Stimulated activated CD4-positive, alpha-beta T cell treated with anti-CD3 and anti-CD28 coated beads, Interleukin-12 subunit alpha, Interleukin-12 subunit beta, amount 100 ng/mL, for 48 hours (primary cell): Measurements from ENCODE around the gene PLEKHN1.

ENCODE experiments used
- DNase-seq, 3 donors: peaks; one replicate each; pipeline ENCODE4 v3.0.0-alpha.2; 2020; ENCODE audit warnings: low read depth in 2 of 3, low spot score in 1 of 3

The PLEKHN1 gene

DNA sequence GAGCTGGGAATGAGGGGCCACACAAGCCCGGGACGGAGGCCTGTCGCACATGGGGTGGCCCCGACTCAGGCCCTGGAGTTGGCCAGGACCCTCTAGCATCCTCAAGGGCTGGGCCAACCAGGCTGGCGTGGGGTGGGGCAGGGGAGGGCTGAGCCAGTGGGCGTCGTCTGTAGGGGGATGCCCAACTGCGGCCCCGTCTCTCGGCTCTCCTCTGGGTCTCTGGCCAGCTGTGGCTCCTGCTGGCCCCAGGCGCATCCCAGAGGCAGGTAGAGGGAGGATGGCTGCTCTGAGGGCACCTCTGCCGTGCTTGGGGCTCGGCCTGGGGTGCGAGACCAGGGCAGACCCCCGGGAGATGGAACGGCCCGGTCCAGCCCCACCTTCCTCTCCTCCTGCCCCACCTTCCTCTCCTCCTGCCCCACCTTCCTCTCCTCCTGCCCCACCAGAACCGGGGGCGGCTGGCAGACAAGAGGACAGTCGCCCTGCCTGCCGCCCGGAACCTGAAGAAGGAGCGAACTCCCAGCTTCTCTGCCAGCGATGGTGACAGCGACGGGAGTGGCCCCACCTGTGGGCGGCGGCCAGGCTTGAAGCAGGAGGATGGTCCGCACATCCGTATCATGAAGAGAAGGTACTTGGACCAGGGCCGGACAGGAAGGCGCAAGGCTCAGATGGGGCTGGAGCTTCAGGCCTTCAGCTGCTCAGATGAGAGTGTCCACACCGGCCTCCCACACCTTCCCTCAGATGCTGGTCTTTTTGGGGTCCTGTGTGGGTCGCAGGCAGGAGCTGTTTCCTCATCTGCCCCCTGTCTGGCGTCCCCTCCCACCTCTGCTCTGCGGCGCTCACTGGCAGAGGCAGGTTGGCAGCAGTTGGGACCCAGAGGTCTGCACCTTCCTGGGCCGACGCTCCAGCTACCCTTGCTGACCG, 36.3 kb upstream of the PLEKHN1 start:
- no peak for DNase-seq

DNA sequence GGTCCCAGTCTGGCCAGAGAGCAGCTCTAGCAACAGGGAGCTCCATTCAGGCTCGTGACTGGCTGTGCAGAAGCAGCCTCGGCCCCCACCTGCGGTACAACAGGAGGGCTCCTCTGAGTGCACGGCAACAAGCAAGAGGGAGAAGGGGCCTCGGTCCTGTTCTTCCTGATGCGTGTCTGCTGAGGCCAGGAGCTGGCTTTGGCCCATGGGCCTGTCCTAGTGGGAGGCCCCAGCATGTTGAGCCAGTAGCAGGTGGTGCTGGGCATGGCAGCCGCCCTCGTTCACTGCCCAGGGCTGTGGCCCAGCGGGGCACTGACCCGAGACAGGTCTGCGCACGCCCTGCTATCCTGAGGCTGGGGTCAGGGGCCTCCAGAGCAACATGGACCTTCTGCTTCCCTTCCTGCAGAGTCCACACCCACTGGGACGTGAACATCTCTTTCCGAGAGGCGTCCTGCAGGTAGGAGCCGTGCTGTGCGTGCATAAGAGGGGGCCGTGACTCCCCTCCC, 35.6 kb upstream of the PLEKHN1 start:
- no peak for DNase-seq

DNA sequence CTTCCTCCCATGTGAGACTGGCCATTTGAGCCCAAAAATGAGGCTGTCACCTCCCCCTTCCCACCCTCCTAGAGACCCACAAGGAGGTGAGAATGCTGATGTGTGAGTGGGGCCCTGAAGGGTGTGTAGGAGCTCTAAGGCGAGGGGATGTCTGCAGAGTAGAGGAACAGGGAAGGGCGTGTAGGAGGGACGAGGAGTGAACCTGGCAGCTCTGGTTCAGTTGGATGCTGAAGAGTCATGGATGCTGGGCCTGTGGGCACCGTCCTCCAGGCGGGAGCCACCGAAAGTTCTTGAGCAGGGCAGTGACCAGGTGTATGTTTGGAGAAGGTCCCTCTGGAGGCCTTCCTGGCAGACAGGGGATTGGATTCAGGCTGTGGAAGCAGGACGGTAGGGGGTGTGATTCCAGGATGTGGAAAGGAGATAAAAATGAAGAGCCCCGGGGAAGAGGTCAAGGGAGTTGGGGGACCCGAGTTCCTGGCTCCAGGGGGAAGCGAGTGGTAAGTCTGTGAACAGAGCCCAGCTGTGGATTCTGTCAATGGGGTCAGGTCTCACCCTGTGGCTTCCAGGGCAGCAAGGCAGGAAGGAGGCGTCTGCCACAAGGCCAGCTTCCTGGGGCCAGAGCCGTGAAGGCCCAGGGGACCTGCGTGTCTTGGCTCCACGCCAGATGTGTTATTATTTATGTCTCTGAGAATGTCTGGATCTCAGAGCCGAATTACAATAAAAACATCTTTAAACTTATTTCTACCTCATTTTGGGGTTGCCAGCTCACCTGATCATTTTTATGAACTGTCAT, 34.7 kb upstream of the PLEKHN1 start:
- no peak for DNase-seq

DNA sequence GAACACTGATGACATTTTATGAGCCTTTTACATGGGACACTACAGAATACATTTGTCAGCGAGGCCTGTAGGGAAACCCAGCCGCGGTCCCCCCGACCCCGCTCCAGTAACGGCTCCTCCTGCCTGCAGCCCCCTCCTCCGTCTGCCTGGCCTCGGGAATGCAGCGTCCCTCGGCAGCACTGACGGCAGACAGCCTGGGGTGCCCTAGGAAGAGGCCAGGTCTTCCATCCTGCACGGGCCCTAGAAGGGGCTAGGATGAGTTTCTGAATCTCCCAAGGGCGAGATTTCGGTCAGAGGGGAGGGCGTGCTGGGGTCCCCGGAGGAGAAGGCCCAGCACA, 34.1 kb upstream of the PLEKHN1 start:
- no peak for DNase-seq

DNA sequence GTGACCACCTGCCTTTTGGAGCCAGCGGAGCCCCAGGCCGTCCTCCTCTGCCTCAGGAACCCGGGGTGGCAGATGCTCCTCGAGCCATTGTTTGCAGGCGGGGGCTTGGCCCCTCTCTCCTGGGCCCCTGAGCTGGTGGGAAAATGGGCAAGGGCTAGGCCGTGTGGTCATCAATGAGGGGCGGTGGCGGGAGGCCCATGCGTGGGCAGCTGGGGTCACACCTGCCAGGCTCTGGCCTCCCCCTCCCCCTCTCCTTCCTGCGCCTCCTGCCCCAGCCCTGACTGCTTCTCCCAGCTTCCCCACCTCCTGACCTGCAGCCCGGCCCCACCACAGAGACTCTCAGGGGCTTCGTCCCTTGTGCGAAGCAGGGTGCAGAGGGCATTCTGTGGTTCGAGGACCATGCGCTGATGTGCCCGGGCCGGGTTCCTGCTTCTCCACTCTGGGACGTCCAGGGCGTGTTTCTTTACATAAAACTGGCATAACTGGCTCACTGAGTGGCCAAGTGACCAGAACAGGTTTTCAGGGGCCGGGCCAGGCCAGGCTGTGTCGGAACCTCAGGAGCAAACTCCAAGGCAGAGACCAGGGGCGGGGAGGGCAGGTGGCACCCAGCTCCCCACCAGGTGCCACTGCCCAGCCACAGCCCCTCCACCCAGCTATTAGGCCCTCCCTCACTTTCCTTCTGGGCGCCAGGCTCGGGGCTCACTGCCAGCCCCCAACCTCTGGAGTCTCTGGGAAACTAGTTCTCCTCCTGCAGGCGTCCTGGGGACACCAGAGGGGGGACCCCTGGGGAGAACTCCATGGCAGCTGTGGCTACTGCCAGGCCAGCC, 33.3 kb upstream of the PLEKHN1 start:
- no peak for DNase-seq

DNA sequence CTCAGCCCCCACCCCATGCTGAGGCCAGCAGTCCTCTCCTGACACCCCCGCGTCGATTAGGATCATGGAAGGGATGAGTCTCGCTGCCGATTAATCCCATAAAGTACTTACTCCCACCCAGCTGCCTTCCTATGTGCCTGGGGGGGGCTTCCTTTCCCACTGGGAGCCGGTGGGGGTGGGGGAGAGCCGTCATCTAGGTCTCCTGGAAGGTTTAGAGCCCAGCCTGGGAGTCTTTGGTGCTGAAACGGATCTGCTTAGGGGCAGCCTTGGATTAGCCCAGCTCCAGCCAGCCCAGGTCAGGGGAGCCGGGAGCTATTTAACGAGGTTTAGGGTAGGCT, 32.7 kb upstream of the PLEKHN1 start:
- no peak for DNase-seq

DNA sequence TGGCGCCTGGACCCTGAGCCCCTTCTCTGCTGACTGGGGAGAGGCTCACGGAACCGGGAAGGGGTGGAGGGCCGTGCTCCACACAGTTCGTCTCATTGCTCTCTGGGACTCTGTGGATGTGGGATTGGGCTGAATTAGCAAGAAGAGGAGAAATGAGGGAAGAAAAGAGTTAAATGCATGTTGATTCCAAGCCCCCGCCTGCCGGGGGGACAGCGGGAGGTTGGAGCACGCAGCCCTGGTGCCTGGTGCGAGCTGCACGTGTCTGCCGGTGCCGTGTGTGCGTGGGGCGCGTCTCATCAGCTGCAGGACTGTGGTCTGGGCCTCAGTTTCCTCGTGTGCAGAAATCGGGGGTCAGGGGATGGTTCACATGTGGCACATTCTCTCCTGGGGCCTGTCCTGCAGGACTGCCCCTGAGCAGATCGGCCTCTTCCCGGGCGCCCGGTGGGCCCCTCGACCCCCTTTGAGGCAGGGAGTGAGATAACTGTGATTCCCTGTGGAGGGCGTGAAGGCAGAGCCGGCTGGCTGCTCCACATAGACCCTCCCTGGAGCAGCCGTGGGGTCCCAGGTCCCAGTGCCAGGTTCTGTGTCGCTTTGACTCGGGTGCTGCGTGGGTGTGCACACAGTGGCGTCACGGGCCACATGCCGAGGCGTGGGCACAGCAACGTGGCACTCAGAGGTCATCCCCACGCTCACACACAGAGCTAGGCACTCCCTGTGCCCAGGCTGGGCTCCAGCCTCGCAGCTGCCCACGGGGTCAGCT, 31.1 kb upstream of the PLEKHN1 start:
- no peak for DNase-seq

DNA sequence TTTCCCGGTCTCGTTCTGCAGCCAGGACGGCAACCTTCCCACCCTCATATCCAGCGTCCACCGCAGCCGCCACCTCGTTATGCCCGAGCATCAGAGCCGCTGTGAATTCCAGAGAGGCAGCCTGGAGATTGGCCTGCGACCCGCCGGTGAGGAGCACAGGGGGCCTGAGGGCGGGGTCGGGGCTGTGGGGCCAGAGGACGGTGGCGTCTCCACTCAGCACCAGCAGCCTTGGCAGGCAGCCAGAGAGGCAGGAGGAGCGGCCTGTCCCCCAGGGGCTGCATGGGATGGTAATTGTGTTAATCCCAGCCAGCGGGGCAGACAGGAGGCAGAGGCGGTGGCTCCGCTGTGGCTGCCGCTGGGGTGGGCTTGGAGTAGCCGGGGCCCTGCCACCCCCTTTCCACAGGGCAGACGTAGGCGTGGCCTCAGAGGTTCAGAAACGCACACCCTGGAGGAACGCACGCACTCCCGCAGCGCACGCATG, 30.5 kb upstream of the PLEKHN1 start:
- DNase-seq, result no peak

DNA sequence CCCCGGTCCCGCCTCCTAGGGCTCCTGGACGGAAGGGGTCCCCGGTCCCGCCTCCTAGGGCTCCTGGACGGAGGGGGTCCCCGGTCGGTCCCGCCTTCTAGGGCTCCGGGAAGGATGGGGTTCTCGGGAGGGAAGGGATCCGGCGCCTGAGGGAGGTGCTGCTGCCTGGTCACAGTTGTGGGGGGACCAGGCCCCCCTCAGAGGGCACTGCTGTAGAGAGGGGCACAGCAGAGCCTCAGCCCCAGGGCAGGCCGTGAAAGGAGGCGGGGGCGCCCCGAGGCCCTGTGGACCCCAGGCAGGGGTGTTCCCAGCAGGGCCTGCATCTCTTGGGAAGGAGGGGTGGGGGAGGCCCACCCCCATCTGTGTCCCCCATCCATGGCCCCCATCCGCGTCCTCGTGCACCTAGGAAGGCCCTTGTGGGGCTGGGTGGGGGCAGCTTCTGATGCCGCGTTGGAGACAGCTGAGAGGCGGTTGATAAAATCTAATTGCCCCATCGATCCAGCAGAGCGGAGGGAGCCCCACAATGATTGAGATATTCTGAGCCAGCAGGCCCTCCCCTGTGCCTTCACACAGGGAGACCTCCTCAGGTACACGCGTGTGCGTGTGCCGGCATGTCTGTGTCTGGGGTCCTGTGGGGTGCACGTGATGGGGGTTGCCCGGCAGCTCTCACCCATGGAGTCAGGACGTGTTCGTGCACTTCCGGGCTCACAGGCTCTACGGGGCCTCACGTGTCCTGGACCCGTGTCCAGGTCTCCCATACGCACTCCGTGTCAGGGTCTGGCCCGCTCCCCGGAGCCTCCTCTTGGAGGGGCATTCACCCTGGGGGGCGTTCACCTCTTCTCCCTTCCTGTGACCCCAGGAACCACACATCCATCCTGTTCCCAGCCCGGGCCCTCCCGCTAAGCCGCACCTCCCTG, 29.7 kb upstream of the PLEKHN1 start:
- DNase-seq, result no peak

DNA sequence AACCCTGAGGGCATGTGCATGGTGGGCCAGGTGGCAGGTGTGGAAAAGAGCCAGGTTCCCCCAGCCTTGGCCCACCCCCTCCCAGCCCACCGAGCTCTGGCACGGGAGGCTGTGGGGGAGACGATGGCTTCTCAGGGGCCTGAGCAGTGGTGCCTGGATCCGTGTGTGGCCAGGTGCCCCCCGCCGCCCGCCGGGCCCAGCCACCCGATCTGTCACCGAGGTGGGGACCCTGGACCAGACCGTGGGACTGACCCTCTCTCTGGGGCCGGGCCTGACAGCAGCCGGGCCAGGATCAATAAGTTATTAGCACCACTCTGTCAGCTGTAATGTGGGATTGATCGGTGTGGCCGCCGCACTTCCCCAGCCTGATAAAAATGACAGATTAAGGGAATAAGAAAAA, 28.8 kb upstream of the PLEKHN1 start:
- no peak for DNase-seq

DNA sequence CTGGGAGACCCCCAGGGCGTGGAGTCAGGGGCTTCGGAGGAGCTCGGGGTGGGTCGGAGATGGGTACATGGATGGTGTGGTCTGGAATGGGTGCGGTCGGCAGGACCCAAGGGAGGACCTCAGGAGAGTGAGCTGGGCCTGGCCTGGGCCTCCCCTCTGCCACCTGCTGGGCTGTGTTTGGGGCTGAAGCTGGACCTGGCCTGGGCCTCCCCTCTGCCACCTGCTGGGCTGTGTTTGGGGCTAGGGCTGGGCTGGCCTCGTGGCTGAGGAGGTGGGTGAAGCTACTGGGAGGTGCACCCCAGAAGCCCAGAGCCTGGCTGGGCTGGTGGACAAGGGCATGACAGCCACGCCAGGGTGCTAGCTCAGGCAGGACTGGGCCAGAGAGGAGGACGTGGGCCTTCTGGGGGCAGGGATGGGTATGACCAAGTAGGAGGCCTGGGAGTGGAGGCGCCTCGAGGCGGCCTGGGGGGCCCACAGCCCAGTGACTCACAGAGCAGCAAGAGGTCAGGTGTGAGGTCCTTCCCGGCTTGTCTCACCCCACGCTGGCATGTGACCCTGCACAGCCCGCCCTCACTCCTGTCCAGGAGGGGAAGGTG, 28.1 kb upstream of the PLEKHN1 start:
- no peak for DNase-seq

DNA sequence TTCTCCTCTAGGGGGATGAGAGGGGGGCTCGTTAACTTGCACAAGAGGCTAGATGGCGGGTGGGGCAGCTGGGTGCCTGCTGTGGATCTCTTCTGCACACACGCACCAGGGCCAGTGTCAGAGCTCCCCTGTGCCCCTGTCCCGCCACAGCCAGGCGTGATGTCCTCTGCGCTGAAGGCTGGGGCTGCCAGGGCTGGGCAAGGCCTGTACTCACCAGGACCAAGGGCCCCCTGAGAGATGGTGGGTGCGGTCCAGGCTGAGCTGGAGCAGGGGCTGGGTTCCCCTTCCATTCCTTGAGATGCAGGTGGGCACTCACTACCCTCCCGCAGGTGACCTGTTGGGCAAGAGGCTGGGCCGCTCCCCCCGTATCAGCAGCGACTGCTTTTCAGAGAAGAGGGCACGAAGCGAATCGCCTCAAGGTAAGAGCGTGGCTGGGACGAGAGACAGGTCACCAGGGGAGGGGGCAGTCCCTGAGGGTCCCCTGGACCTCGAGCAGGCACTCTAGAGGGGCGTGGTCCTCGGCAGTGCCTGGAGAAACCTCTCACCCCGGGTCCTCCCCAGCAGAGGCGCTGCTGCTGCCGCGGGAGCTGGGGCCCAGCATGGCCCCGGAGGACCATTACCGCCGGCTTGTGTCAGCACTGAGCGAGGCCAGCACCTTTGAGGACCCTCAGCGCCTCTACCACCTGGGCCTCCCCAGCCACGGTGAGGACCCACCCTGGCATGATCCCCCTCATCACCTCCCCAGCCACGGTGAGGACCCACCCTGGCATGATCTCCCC, 27.4 kb upstream of the PLEKHN1 start:
- DNase-seq, result no peak

DNA sequence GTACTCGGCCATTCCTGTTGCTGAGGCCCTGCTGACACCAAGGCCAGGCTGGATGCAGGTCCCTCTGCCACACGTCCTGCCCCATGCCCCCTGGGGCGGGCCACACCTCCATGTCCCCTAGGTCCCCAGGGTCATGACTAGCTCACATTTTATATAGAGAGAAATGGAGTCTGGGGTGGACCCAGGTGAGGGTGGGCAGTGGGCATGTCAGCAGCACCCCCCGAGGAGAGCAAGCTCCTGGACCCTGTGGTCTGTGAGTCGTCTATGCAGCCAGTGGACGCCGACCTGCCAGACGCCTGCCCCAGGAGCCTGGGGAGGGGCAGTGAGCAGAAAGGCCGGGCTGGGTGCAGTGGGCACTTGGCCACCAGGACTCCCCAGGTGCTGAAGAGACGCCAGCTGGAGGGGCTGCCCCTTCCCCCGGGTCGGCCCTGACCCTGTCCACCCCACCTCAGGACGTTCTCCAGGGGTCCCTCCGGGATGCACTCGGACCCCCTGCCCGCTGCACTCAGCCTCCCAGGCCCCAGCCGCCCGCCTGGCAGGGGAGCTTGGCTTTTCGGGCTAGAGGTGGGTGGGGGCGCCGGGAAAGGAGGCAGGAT, 26.7 kb upstream of the PLEKHN1 start:
- no peak for DNase-seq

DNA sequence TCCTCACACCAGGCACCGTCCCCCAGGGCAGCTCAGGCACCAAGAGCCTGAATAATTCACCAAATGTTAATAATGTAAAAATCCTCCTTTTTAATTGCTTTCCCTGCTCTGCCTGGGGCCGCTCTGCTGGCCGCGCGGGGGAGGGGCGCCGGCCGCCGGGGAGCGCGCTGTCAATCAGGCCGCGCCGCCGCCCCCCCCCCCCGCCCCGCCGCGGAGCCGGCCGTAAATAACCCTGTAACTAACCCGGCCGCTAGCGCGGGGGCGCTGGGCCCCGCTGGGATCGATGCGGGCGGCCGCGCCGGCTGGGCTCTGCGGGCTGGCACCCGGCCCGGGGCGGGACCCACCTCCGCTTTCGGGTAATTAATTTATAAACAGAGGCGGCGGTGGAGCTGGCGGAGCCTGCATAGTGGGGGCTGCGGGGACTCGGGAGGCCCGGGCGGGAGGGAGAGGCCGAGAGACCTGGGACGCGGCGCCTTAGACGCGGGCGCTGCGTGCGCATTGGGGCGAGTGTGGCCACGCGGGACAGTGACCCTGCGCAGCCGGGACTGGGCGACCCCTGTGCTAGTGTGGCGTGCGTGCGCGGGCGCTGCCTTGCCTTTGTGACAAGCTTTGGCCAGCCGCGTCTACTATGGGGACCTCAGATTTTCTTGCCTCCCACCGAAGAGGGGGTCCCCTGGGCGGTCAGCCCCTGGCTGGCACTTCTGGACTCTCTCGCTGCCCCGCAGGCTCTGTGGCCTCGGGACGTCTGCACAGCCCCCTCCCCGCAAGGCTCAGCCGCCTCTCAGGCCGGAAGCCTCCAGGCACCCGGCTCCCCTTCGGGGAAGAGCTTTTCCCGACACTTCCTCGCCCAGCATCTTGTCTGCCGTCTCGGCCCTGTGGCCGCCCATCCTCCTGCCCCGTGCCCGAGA, 25.9 kb upstream of the PLEKHN1 start:
- no peak for DNase-seq

DNA sequence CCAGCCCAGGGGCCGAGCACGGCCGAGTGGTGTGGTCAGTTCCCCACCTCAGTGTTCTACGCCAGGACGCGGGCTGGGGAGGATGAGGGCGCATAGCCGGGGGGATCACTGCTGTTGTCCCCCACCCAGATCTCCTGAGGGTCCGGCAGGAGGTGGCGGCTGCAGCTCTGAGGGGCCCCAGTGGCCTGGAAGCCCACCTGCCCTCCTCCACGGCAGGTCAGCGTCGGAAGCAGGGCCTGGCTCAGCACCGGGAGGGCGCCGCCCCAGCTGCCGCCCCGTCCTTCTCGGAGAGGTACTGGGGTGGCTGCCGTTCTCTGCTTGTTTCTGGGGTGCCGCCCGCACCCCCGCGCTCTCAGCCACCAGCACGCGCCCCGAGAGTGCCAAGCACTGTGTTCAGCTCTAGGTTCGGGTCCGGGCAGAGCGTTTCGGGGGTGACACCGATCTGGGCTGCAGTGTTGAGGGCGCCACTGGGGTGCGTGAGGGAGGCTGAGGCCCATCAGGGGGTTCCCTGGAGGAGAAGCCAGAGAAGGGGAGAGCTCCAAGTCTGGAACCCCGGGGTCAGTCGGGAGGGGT, 25.2 kb upstream of the PLEKHN1 start:
- no peak for DNase-seq

DNA sequence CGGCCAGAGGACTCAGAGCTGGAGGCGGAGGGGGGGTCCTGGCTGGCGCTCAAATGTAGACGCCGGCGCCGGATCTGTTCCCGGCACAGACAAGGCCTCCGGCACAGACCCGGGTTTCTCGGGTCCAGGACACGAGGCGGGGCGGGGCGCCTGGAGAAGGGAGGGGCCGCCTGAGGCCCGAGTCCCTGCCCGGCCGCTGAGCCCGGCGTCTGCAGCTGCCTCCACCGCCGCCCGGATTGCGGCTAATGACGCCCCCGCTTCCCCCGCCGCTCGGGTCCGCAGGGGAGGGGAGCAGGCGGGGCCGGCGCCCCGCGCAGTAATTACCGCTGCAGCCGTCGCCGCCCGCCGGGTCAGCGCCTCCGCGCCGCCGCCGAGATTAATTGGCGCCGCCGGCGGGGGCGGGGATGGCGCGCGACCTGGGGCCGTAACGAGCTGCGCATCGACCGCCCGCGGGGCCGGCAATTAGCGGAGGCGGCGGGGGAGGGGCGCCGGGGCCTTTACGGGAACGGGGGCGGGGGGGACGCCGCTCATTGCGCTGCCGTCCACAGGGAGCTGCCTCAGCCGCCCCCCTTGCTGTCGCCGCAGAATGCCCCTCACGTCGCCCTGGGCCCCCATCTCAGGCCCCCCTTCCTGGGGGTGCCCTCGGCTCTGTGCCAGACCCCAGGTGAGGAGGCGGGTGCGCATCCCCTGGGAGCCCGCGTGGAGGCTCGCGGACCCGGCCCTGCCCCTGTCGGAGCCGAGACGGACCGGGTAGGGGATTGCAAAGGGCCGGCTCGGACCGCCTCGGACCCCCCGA, 24.5 kb upstream of the PLEKHN1 start:
- no peak for DNase-seq
